Islet of Langerhans (tissue), 1 donor: ENCODE data around the gene GRIA1.

Experiments used
- FAIRE-seq: peaks from one replicate; lab custom pipeline; 2011; peaks lifted over from hg19 to GRCh38; lab: Jason Lieb, UNC

Gene GRIA1

DNA sequence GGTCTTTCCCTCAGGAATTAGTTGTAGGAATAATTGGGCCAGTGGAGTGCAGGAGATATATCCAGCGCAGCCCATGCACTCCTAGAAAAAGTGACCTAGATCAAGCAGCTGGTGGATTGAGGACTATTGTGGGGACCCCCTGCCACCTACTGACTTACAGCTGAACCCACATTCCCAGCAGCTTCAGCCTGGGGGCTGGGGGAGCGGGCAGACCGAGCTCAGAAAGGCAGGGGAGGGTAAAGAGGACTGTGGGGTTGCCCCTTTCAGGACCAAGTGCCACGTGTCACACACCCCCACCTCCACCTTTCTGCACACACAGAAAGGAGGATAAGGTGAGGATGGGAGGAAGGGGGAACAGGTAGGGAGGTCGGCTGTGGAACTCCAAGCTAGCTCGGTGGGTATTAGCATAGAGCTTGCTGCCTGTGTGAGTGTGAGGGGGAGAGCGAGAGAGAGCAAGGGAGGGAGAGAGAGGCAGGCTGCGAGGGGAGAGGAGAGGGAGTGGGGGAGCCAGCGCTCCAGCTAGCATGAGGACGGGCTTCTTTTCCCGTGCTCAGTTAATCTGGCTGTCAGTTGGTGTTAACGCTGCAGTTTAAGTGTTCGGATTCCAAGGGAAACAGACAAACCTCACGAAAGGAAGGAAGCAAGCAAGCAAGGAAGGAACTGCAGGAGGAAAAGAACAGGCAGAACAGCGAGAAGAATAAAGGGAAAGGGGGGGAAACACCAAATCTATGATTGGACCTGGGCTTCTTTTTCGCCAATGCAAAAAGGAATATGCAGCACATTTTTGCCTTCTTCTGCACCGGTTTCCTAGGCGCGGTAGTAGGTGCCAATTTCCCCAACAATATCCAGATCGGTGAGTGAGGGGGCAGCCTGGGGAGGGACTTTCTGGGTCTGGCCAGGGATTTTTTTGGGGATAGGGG lies at the start of gene GRIA1:
TSS of gene GRIA1 (plus strand) at position 553 of the 920 bp plus-strand sequence.
- FAIRE-seq, result no peak

DNA sequence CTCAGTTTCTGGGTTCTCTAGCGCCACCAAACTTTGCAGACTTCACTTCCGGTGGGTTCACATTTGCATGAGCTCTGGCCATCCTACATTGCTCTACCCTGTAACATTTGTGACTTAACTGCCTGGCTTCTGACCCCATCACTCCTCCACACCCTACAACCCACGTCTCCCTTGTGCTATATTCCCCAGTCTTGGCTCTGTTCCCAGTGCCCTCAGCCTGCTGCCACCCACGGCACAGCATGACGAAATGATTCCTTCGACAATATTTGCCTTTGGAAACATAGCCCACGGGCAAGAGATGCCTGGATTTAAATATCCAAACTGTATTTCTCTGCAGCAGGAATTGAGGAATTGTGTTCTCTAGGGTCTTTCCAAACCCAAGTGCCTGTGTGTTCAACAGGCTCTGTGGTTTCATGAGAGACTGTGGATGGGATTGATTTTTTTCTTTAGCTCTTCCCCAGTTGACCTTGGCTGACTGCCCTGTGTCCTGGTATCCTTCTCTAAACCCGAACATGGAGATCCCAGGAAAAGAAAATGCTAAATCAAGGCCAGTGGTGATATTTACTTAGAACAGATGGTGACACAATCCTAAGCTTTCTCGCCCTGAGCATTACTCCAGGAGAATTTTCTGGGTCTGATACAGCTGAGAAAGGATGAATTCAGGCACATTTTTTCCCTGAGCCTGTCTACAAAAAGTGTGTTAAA lies 44.4 kb upstream of the GRIA1 start:
- FAIRE-seq, result no peak

DNA sequence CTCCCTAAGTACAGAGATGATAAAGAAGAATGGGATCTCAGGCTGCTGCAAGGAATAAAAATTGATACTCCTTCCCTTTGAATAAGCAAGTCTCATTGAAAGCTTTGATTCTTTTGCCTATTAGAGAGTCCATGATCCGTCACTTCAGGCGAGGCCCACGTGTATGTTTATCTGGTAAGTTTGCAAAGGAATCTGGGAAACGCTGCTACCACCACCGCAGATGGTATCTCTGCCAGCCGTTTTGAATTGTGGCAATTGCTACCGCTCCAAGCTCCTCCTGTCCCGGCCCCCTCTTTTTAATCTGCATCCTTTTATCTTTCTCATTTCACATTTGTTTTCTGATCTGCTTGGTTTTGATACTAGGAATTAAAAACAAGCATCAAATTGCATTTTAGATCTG lies 42.9 kb upstream of the GRIA1 start:
- no peak for FAIRE-seq

DNA sequence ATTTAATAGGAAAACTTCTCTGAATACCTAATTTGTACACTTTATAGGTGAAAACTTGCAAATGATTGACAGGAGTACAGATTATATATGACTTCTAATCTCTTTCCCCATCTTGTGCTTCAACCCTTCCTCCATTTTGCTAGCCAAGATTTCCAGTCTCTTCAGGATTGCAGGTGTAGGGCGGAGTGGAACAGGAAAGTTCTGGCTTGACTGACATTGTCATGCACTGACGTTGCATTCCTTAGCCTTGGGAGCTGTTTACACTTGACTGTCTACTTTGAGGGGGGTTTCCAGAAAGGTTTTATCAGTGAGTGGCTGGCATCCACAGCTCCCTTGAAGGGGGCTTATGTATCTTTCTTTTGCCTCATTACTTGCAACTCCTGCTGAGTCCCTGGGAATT lies 34.1 kb upstream of the GRIA1 start:
- no peak for FAIRE-seq

DNA sequence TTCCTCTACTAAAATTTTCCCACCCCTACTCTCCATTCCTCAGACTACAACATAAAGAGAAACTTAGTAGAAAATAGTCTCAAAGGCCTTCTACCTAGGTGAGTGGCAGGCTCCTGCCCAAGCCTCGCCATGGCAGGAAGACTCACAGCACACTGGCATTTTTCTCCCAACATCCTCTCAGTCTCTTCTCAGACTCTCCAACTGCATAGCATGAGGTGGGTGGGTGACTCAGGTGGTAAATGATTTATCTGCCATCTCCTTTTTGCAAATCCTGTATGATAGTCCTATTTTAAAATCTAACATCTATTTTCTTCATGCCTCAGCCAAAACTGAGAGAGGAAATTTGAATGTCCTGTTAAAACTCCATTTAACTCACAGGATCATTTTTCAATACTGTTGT lies 33.5 kb upstream of the GRIA1 start:
- no peak for FAIRE-seq

DNA sequence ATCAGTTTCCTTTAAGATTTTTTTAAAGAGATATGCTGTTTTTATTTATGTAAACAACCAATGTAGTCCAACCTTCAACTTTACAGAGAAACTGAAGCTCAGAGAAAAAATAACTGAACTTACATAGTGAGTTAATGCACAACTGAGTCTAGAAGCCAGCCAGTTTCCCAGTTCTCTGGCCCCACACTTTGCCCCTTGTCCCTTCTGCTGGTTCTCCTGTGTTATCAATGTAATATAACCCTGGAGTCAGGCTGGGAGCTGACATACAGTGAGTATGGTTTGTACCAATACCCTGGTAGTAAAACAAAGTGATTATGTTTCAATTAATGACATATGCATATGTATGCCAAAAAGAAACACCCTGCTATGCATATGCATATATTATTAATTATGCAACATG lies 32.2 kb upstream of the GRIA1 start:
- no peak for FAIRE-seq

DNA sequence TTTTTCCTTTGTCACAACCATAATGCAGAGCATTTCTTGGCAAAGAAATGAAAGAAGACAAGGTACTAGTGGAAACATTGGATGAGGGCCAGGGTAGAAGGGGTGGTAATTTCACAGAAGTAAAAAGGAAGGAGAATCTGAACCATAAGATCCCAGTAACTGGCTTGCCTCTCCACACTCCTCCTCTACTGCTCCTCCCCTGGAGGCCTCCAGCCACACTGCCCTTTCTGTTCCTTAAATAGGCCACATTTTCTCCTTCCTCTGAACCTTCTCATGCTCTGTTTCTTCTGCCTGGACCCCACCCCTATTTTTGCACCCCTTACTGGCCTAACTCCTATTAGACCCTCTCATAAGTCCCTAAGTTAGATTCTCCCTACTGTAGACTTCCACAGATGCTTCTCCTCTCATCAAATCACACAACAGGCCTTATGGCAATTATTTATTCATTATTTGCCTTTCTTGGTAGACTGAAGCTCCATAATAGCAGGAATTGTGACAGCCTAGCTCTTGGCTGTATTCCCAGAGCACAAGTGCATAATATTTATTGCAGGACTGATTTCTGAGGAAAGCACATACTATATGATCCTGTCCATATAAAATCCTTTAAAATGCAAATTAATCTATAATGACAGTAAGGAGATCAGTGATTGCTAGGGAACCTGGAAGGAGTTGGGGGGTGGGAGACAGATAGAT lies 31.3 kb upstream of the GRIA1 start:
- no peak for FAIRE-seq

DNA sequence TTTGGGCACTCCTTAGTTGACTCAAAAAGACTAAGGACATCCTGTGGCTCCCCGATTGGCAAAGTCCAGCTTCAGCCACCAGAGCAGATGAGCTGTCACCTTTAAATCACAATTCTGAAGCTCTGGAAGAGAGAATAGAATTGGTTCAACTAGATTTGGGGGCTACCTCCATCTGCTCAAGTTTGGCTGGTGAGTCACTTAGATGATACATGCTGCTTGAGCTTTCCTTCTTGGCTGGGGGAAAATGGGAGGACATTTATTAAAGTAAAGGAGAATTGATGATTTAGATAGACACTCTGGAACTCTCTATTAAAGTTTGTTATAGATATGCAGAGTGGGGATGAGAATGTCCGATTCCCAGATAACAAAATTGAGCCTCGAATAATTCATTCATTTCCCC lies 30.0 kb upstream of the GRIA1 start:
- FAIRE-seq, result no peak

DNA sequence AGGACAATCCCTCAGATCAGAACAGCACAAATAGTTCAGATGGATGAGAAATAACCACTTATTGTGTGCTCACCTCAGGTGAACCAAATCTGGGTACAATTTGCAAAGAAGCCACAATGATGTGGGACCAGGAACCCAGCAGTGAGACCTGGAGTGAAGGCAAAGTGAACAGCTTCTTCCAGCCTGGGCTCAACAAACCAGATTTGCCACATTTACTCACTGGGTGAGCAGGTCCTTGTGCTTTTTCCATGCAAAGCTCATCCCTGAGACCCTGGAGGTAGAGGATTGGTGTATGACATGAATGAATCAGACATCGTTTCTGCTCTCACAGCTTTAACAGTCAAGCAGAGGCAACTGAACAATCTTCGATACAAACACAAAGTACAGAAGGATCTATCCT lies 29.1 kb upstream of the GRIA1 start:
- no peak for FAIRE-seq

DNA sequence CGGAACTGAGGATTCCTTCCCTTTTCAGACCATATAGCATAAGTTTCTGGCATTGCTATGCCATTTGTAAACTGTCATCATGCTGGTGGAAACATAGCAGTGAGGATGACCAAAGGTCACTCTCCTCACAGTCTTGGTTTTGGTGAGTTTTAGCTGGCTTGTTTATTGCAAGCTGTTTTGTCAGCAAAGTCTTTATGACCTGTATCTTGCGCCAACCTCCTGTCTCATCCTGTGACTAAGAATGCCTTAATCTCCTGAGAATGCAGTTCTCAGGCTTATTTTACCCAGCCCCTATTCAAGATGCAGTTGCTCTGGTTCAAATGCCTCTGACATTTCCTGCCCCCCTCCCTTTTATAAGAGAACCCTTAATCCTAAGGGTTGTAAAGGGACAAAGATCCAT lies 26.7 kb upstream of the GRIA1 start:
- no peak for FAIRE-seq

DNA sequence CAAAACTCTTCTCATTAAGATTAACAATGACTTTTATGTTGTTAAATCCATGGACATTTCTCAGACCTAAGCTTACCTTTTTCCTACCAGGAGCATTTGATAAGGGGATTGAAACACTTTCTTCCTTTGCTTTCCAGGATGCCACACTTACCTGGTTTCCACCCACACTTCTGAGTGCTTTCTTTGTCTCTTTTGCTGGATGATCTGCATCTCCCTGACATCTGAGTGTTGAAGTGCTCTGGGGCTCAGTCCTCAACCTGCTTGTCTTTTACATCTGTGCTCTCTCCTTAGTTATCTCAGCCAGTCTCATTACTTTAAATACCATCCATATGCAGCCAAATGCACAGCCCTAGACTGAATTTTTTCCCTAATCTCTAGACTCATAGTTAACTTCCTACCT lies 22.9 kb upstream of the GRIA1 start:
- FAIRE-seq, result no peak

DNA sequence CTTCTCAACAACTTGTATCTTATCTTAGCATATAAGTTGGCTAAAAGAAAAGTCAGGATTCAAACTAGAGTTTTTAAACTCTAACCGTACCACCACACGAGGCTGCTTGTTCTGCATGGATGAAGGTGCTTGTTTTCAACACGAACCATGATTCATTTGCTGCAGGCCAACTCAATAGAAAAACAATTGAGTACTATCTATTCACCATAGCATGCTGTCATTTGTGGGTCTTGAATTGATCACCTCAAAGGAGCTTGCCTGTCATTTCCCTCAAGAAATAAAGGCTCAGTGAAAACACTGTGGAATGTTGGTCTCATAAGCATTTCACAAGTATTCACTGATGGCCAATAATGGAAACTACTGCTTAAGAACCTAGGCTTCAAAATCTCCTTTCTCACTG lies 21.0 kb upstream of the GRIA1 start:
- FAIRE-seq, result no peak

DNA sequence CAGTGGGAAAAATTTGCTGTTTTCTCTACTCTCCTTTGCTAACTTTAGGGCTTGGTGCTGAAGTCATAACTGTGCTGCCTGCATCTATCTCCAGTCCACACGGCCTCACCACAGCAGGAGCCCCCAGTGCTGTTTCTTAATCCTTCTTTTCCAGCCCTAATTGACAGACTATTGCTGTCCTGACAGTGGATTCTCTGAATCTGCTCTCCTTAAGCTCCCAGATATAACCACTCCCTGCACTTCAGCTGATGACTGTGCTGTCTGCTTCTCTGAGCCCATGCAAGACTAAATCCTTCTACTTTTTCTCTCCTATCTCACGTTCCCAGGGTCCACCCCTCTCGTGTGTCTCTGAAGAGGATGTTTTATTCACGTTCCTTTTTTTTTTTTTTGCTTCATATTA lies 19.7 kb upstream of the GRIA1 start:
- FAIRE-seq, result no peak

DNA sequence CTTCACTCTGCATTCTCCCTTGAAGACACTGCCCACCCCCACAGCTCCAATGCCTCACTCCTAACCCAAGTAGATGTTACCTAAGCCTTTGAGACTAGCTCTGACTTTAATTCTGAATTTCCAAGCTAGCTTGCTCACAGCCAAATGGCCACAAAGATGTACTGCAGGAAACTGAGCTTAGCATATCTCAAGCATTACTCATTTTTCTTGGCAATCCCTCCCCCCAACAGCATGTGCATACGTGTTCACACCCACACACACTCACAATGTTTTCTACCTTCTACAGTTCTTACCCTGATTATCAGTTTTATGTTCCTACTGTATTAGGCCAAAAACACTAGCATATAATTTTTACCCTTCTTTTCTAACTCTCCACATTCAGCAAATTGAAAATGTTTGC lies 13.7 kb upstream of the GRIA1 start:
- no peak for FAIRE-seq

DNA sequence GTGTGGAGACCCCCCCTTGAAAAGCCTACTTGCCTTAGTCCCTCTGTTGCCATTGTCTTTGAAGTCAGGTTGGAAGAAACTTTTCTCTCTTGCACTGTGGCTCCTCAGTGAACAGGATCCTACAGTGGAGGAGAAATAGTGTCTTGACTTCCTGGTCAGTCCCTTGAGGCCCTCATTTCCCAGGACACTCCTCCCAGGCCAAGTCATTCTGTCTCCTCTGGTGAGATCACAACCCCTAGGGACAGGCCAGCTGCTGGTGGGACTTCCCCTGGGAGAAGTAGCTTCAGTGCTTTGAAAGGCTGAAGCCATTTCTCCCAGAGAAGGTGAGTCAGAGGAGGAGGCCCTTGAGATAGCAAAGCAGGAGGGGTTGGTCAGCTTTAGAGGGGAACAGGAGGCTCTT lies 10.1 kb upstream of the GRIA1 start:
- FAIRE-seq, result no peak

DNA sequence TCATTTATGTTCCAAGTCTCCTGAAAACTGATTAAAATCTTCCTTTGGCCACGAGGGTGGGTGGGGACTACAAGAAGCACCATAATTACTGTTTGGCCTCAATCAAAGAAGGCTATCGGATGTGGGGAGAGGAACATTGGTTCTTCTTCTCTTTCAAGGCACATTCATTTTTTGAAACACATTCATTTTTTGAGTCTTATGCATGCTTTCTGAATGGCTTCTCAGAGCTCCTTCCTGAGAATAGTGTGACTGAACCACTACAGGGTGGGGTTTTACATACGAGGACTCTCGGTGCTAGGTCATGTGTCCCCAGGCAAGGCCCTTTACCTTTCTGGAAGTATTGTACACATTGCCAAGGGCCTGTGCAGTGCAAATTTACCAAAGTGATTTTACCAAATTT lies 7.0 kb upstream of the GRIA1 start:
- FAIRE-seq, result no peak

DNA sequence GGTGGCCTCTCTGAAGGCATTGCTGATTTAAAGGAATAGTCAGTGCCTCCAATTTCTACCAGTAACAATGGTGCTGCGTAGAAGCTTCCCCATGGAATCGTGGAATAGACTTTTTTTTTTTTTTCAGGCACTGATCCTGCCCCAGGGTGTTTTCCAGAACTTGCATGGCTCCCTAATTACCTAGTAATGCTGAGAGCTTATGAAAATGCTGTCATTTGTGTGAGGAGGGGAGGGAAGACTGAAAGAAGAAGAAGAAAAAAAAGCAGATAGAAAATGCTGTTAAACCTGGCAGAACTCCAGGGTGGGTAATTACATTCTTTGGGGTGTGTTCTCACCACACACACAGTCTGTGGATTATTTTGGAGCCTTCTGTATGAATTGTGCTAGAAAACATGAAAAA lies 4.8 kb upstream of the GRIA1 start:
- no peak for FAIRE-seq

DNA sequence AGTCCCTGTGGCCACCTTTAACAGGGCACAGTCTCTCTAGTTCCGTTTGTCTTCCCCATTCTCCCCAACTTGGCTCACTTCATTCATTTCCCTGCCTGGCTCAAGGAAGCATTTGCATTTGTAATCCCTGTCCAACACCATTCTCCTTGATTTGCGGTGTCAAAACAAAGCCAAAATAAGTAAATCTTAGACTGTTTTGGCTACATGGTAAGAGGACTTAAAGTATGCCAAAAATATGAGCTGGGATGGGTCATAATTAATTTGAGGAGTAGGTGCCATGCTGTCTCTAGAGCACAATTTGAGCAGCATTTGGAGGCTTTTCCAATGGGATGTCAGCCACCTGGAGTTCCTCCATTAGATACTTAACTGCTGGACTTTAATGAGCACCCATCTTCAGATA lies 3.7 kb upstream of the GRIA1 start:
- FAIRE-seq, result no peak

DNA sequence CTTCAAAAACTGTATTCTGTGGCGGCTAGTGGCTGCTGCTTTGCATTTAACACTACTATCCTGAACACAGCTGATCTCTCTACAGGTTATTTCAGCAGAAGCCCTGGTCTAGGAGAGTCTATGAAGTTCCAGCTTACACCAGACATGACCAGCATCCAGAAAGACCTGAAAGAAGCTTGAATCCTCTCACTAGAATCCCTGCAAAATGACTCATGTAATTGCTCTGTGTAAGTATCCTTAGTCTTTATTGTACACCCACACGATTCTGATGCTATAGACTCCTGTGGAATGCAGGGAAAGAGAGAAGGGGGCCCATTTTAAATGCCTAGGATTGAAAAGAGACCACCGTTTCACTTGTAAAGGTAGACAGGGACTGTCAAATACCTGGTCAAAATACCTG lies 859 bp upstream of the GRIA1 start:
- FAIRE-seq, result no peak

DNA sequence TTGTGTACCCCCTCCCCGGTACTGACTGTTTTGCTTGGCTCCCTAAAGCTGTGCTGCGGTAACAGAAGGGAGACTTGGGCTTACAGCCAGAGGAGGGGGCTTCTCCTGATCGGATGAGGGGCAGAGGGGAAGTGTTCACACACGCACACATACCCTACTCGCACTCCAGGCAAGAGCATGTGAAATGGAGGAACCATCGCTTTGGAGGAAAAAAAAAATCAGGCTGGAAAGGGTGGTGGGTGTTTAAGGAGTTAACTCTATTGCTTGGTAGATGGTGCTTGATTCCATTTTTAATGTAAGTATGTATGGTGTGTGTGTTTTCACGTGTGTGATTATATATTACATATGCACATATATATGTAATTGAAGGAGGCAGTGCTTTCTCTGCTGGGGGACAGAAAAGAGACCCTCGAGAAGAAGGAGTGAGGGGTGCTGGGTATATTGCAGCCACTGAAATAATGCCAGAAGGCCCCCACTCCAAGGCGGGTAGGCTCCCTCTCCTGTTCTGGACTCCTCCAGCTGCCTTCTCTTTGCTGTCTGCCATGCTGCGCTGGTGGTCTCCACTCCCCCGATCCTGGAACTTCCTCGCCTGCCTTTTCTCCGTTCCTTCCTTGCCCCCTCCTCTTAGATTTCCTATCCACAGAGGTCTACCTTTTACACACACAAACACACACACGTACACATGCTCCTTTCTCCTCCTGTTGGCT lies 721 bp downstream of the GRIA1 start:
- FAIRE-seq, result no peak

DNA sequence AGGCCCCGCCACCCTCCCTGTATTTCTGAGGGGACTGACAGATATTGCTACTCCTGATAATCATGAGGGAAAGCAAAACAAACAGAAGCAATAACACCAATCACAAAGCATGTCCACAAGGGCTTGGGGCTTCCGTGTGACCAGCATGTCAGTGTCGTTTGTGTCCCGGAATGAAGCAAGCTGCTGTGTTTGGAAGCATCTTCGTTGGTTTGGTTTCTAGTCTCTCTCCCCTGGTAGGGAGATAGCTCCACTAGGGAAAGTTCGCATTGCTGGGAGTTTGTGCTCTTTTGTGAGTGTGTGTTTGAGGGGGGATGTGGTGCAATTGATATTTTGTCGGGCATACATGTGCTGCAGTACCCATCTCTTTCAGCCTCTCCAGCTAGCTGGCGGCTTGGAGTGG lies 1.4 kb downstream of the GRIA1 start:
- no peak for FAIRE-seq

DNA sequence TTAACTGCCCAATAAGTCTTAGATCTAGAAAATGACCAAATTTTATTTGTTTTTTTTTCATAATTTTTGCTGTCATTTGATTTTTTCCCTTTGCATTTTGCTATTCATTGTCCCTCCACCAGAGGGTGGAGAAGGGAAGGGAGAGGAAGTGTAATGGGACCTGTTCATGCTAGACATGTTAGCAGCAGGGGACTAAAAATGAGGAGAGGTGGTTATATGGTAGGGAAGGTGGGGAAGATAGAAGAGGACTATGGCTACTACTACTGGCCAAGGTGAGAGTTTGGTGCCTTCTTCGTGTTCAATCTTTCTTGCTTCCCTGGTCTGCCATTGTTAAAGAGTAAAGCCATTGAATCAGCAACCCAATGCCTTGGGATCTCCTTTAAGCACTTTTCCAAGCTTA lies 6.4 kb downstream of the GRIA1 start:
- FAIRE-seq, result no peak

DNA sequence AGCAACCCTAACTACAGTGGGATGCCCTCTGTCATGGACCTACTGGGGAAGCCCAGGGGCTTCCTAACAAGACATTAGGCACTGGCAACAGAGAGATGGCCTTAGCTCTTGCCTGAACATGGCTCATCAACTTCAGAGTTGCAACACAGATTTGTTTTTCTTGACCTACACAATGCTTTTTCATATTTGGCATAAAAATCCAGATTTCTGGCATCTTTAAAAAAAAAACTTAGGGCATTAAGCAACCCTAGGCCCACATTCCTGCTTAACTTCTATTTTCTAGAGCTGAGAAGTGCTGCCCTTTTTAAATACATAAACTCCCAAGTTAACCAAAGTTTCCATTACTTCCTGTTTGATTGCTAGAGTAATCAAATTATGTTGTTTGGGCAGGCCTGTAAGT lies 8.0 kb downstream of the GRIA1 start:
- FAIRE-seq, result no peak
